Mucosa of descending colon (tissue), 3 donors: ENCODE results near the gene TSN. TPM values are rescaled to one million over a fixed set of nuclear protein-coding genes. Genes with fewer than 3 reads are reported as not detected.
"Not testable (repeated sequence)": the region's sequence is repeated elsewhere in the genome, so short reads cannot be mapped to it uniquely, and the experiment has no call there.

Experiments
- ATAC-seq: fragments of 200-7000 bp; cut with Tn5 transposase; one replicate; pipeline ENCODE4 v1.9.1; 2020; ENCODE audit warnings: mild to moderate bottlenecking, moderate library complexity
- DNase-seq, 3 donors: peaks; one replicate each; pipeline ENCODE4 v3.0.0-alpha.2; 2020
- H3K36me3 ChIP-seq: fragments of 200-600 bp; one replicate; pipeline ENCODE4 v1.8.0; 2021; ENCODE audit warnings: low read depth, mild to moderate bottlenecking
- H3K4me1 ChIP-seq: fragments of 200-600 bp; one replicate; pipeline ENCODE4 v1.8.0; 2021; ENCODE audit warnings: low read depth, mild to moderate bottlenecking
- H3K4me3 ChIP-seq: fragments of 200-600 bp; one replicate; pipeline ENCODE4 v1.8.0; 2021; ENCODE audit warnings: mild to moderate bottlenecking
- H3K9me3 ChIP-seq: fragments of 200-600 bp; one replicate; pipeline ENCODE4 v1.8.0; 2021; ENCODE audit warnings: mild to moderate bottlenecking
- intact Hi-C, 2 donors: fragments of 100-400 bp; cut with DNase I in 1 of 2; cut with micrococcal nuclease in 1 of 2; formaldehyde crosslinking; loops; one replicate each; pipeline versions ENCODE4 v1.11.0 to v1.11.1; 2022; cut with DNase I, micrococcal nuclease
- total RNA-seq, 3 donors: library from RNA; stranded (reverse); fragmentation: NEBNext Ultra II Directional in 2 of 3; extraction: Animal tissue kit (Norgen Biotek cat#: 25700) in 2 of 3; gene quantifications; one replicate each; pipeline versions ENCODE4 v1.2.1 to v1.2.4, GENCODE V29; 2021 to 2023
- TF ChIP-seq, protein P1 (sequence below): fragments of 200-600 bp; IDR thresholded peaks from one replicate; pipeline ENCODE4 v1.8.0; 2022; ENCODE audit warnings: antibody characterized with exemption, mild to moderate bottlenecking
- donor health status: DM: no; HTN: no; CAD: no; lungs with moderate emphysema.
- donor health status: DM: no; HTN: no; CAD: no.
- donor health status: DM: no; HTN: yes; CAD: no.

The TSN gene
- total RNA-seq, 3 donors from 2014 or later = 45.9 to 52.4 (median 47.3) TPM

GRCh38 chr2:121710470-121711170 is 44.8 kb upstream of the TSN start:
- no peak overlapping the region for H3K4me3 ChIP-seq
- H3K4me1 ChIP-seq = peaks cover 8% of the 10 kb centered on the region
- TF ChIP-seq, protein P1, sequence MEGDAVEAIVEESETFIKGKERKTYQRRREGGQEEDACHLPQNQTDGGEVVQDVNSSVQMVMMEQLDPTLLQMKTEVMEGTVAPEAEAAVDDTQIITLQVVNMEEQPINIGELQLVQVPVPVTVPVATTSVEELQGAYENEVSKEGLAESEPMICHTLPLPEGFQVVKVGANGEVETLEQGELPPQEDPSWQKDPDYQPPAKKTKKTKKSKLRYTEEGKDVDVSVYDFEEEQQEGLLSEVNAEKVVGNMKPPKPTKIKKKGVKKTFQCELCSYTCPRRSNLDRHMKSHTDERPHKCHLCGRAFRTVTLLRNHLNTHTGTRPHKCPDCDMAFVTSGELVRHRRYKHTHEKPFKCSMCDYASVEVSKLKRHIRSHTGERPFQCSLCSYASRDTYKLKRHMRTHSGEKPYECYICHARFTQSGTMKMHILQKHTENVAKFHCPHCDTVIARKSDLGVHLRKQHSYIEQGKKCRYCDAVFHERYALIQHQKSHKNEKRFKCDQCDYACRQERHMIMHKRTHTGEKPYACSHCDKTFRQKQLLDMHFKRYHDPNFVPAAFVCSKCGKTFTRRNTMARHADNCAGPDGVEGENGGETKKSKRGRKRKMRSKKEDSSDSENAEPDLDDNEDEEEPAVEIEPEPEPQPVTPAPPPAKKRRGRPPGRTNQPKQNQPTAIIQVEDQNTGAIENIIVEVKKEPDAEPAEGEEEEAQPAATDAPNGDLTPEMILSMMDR = no peak
- H3K36me3 ChIP-seq = no peaks in the 10 kb centered on the region
- intact Hi-C loops = loop anchor here in 1 of 2 donors (10.0 kb wide), 1 partner anchor 306 kb away; no protein-coding TSS in a partner anchor
- H3K9me3 ChIP-seq = no peaks in the 10 kb centered on the region
- no peak for ATAC-seq
- DNase-seq = no peak

GRCh38 chr2:121711481-121711880 is 44.0 kb upstream of the TSN start:
- not testable (repeated sequence) for H3K9me3 ChIP-seq, DNase-seq, H3K4me1 ChIP-seq, H3K36me3 ChIP-seq, H3K4me3 ChIP-seq, ATAC-seq
- intact Hi-C loops = loop anchor here in 1 of 2 donors (10.0 kb wide), 1 partner anchor 307 kb away; no protein-coding TSS in a partner anchor

DNA sequence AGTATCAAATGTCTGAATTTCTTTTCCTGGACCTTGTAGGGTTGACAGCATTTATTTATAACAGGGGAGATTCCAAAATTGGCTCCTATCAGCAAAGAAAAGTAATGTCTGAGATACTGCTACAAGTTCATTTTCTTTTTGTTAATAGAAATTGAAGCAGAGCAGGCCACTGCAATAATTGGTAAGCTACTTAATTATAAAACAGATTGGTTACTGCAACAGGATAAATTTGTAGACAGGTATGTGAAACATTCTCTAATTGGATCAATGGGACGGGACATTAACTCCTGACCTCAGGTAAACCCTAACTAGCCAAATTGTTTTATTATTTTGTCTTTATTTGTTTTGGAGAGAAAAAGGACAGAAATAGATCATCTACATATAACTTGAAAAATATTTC is 39.3 kb upstream of the TSN start:
- intact Hi-C loops = loop anchor here in 1 of 2 donors (10.0 kb wide), 1 partner anchor 311 kb away; no protein-coding TSS in a partner anchor
- DNase-seq (no peak), ATAC-seq (no peak)
- H3K9me3 ChIP-seq = no peaks in the 10 kb centered on the region
- TF ChIP-seq, protein P1 = no peak
- no peaks in the 10 kb centered on the region for H3K36me3 ChIP-seq
- no peaks in the 10 kb centered on the region for H3K4me1 ChIP-seq
- H3K4me3 ChIP-seq = no peak overlapping the region

DNA sequence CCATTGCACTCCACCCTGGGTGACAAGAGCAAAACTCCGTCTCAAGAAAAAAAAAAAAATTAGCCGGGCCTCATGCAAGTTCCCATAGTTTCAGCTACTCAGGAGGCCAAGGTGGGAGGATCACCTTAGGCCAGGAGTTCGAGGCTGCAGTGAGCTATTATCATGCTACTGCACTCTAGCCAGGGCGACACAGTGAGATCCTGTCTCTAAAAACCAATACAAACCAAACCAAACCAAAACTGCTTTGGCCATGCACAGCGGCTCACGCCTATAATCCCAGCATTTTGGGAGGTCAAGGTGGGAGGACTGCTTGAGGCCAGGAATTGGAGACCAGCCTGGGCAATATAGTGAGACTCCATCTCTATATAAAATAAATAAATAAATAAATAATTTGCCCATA is 37.9 kb upstream of the TSN start:
- Histone ChIP-seq H3K9me3 (no peaks in the 10 kb centered on the region), H3K4me1 (no peaks in the 10 kb centered on the region), H3K4me3 (no peak overlapping the region), H3K36me3 (no peaks in the 10 kb centered on the region)
- TF ChIP-seq, protein P1 = no peak
- no peak for ATAC-seq
- intact Hi-C loops = loop anchor here in 1 of 2 donors (10.0 kb wide), 1 partner anchor 313 kb away; no protein-coding TSS in a partner anchor
- DNase-seq = no peak

- intact Hi-C loops = loop anchor here in 1 of 2 donors (10.0 kb wide), 1 partner anchor 187 kb away; the partner anchor contains the start of gene RNU4ATAC
- no peak for ATAC-seq
- H3K4me1 ChIP-seq = no peaks in the 10 kb centered on the region
- H3K4me3 ChIP-seq = no peak overlapping the region
- H3K9me3 ChIP-seq = no peaks in the 10 kb centered on the region
- H3K36me3 ChIP-seq = no peaks in the 10 kb centered on the region
- TF ChIP-seq, protein P1 = no peak
- no peak for DNase-seq
Measured at GRCh38 chr2:121721926-121722325, 33.5 kb upstream of the TSN start.

GRCh38 chr2:121722479-121722878 is 33.0 kb upstream of the TSN start:
- intact Hi-C loops = loop anchor here in 1 of 2 donors (10.0 kb wide), 1 partner anchor 188 kb away; the partner anchor contains the start of gene RNU4ATAC

More at GRCh38 chr2:121722479-121722878, 33.0 kb upstream of the TSN start:
- no peaks in the 10 kb centered on the region for H3K36me3 ChIP-seq
- ATAC-seq (no peak), DNase-seq (no peak)
- H3K4me3 ChIP-seq = no peak overlapping the region
- H3K4me1 ChIP-seq = no peaks in the 10 kb centered on the region
- no peaks in the 10 kb centered on the region for H3K9me3 ChIP-seq
- TF ChIP-seq, protein P1 = no peak
